Loucy (cell line): ENCODE results near the gene TMEM25.
"Not testable (repeated sequence)": the region's sequence is repeated elsewhere in the genome, so short reads cannot be mapped to it uniquely, and the experiment has no call there.

Experiments used
- H2AFZ ChIP-seq: fragments of 200-600 bp; sonication (generic); 2 replicates; pipeline ENCODE4 v1.6.0; 2016; ENCODE audit warnings: antibody characterized with exemption, mild to moderate bottlenecking, low read length, moderate library complexity
- H3F3A ChIP-seq: fragments of 200-600 bp; 2 replicates; pipeline ENCODE4 v1.6.0; 2016; ENCODE audit warnings: antibody characterized with exemption, low read depth, mild to moderate bottlenecking
- H3K27me3 ChIP-seq: fragments of 200-600 bp; sonication (generic); 2 replicates; pipeline ENCODE4 v1.6.1; 2014; ENCODE audit warnings: low read length, mild to moderate bottlenecking; ENCODE audit not compliant: insufficient read depth, poor library complexity, severe bottlenecking
- H3K36me3 ChIP-seq: fragments of 200-600 bp; sonication (generic); 2 replicates; pipeline ENCODE4 v1.6.1; 2016; ENCODE audit warnings: low read length; ENCODE audit not compliant: insufficient read depth
- H3K4me1 ChIP-seq: fragments of 200-600 bp; sonication (generic); 2 replicates; pipeline ENCODE4 v1.5.1; 2014; ENCODE audit warnings: low read length, mild to moderate bottlenecking; ENCODE audit not compliant: insufficient read depth, poor library complexity, severe bottlenecking
- H3K4me2 ChIP-seq: fragments of 200-600 bp; sonication (generic); 2 replicates; pipeline ENCODE4 v1.6.0; 2014; ENCODE audit warnings: antibody characterized with exemption, low read length, low read depth, mild to moderate bottlenecking; ENCODE audit not compliant: poor library complexity, severe bottlenecking
- H3K4me3 ChIP-seq: fragments of 200-600 bp; sonication (generic); 2 replicates; pipeline ENCODE4 v1.5.1; 2014; ENCODE audit warnings: low read length, mild to moderate bottlenecking, mixed read lengths; ENCODE audit not compliant: poor library complexity, severe bottlenecking
- H3K79me2 ChIP-seq: fragments of 200-600 bp; sonication (generic); 2 replicates; pipeline ENCODE4 v1.6.1; 2014; ENCODE audit warnings: low read length; ENCODE audit not compliant: insufficient read depth
- H3K9ac ChIP-seq: fragments of 200-600 bp; sonication (generic); 2 replicates; pipeline ENCODE4 v1.6.0; 2014; ENCODE audit warnings: mild to moderate bottlenecking, low read depth, low read length, moderate library complexity; ENCODE audit not compliant: poor library complexity, severe bottlenecking
- H3K9me2 ChIP-seq: fragments of 200-600 bp; sonication (generic); replicated peaks from 2 replicates; pipeline ENCODE4 v1.6.1; 2016; ENCODE audit warnings: low read depth, low read length, mixed read lengths
- H3K9me3 ChIP-seq: fragments of 200-600 bp; sonication (generic); 2 replicates; pipeline ENCODE4 v1.6.1; 2014; ENCODE audit warnings: mild to moderate bottlenecking, antibody characterized with exemption, low read length, low read depth; ENCODE audit not compliant: insufficient read depth
- H4K20me1 ChIP-seq: fragments of 200-600 bp; sonication (generic); 2 replicates; pipeline ENCODE4 v1.6.0; 2014; ENCODE audit warnings: antibody characterized with exemption, low read length, mild to moderate bottlenecking; ENCODE audit not compliant: insufficient read depth, poor library complexity, severe bottlenecking
- EZH2phosphoT487 ChIP-seq: fragments of 200-600 bp; IDR thresholded peaks from 2 replicates; pipeline ENCODE4 v1.6.1; 2018; ENCODE audit warnings: antibody characterized with exemption, mild to moderate bottlenecking, moderate library complexity, borderline replicate concordance
- TF ChIP-seq, protein P1 (sequence below): fragments of 200-600 bp; sonication (generic); conservative IDR thresholded peaks from 2 replicates; pipeline ENCODE4 v1.5.1; 2014; ENCODE audit warnings: mild to moderate bottlenecking, antibody characterized with exemption, low read length

Gene TMEM25

DNA sequence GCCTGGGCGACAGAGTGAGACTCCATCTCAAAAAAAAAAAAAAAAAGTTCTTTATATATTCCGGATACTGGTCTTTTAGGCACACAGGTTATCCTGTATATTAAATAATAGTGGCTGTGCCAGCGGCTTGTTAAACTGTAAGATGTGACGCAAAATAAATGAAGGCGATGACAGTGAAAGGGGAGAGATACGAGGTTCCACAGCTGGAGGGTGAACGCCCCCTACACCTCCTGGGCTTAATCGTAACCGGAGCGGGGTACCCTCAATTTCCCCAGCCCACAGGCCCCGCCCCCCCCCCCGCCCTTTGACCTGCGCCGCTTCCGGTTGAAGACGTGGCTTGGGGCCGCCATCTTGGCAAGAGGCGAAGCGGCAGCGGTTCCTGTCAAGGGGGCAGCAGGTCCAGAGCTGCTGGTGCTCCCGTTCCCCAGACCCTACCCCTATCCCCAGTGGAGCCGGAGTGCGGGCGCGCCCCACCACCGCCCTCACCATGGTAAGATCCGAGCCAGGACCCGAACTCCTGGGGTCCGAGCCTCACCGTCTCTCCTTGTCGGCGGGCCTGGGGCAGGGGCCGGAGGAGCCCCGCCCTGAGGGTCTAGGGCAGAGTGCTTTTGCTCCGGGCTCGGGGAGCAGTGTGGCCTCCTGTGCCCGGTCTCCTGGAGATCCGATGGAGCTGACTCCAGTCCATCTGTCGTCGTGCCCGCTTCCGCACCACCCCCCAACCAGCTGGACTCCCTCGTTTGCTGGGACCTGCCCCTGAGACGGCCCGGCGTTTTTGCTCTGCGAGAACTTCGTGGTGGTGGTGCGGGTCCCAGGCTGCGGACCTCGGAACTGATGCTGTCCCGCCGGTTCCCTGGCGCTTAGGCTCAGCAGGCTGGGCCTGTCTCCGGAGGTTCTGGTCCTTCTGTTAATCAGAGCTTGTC, 41.3 kb downstream of the TMEM25 start, which contains the start of gene ARCN1:
Gene ARCN1, plus strand, starts transcription at position 349 of the 920 bp plus-strand sequence. Its CDS starts 139 bp downstream, at position 488.
- H3K79me2 ChIP-seq = peaks cover 51% of the 10 kb centered on the region
- TF ChIP-seq, protein P1, sequence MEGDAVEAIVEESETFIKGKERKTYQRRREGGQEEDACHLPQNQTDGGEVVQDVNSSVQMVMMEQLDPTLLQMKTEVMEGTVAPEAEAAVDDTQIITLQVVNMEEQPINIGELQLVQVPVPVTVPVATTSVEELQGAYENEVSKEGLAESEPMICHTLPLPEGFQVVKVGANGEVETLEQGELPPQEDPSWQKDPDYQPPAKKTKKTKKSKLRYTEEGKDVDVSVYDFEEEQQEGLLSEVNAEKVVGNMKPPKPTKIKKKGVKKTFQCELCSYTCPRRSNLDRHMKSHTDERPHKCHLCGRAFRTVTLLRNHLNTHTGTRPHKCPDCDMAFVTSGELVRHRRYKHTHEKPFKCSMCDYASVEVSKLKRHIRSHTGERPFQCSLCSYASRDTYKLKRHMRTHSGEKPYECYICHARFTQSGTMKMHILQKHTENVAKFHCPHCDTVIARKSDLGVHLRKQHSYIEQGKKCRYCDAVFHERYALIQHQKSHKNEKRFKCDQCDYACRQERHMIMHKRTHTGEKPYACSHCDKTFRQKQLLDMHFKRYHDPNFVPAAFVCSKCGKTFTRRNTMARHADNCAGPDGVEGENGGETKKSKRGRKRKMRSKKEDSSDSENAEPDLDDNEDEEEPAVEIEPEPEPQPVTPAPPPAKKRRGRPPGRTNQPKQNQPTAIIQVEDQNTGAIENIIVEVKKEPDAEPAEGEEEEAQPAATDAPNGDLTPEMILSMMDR = no peak
- TF ChIP-seq EZH2phosphoT487 = no peak

DNA sequence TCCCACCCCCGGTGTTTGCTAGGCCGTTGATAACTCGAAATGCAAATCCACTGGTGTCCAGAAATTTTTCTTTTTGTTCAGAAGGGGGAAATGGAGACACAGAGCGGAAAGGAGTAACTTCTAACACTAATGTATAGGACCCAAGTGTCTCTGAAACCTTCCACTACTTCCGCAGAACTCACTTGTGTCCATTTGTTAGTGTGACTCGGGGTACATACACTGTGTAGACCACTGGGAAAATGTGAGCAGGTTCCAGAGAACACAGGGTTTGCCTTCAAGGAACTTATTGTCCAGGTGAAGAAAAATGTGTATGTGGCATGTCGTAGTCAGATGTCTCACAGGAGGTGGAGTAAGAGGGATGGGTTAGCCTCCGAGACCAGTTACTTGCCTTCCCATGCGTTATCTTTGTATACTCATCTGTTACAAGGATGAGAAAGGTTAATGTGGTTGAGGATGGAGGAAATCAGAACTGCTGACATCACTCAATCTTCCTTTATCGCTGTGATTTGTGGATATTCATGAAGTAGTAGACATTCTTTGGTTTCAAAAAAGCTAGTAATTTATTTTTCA, 42.1 kb downstream of the TMEM25 start:
- peak overlapping the region; percentile 85 for H3K4me2 ChIP-seq
- H3F3A ChIP-seq = no peaks in the 10 kb centered on the region
- no peaks in the 10 kb centered on the region for H3K9me2 ChIP-seq
- peaks cover 39% of the 10 kb centered on the region for H3K4me1 ChIP-seq
- H3K9me3 ChIP-seq = no peaks in the 10 kb centered on the region
- no peaks in the 10 kb centered on the region for H3K27me3 ChIP-seq
- peaks cover 52% of the 10 kb centered on the region for H4K20me1 ChIP-seq
- H3K36me3 ChIP-seq = no peaks in the 10 kb centered on the region
- TF ChIP-seq EZH2phosphoT487 = no peak
- TF ChIP-seq, protein P1 = no peak
- H3K79me2 ChIP-seq = peaks cover 59% of the 10 kb centered on the region
- H2AFZ ChIP-seq = peak overlapping the region; percentile 93; the same call in 1 of the 2 replicates
- H3K9ac ChIP-seq = peak overlapping the region; percentile 95
- H3K4me3 ChIP-seq = peak overlapping the region; percentile 84

More for the DNA sequence above, 41.3 kb downstream of the TMEM25 start, which contains the start of gene ARCN1:
- peaks cover 39% of the 10 kb centered on the region for H3K4me1 ChIP-seq
- peak within 1 kb of the TSS; percentile 85 for H3K4me2 ChIP-seq
- peak within 1 kb of the TSS; percentile 93 for H2AFZ ChIP-seq
- peaks cover 47% of the 10 kb centered on the region for H4K20me1 ChIP-seq
- peak within 1 kb of the TSS; percentile 95 for H3K9ac ChIP-seq
- no peaks in the 10 kb centered on the region for H3F3A ChIP-seq
- no peaks in the 10 kb centered on the region for H3K36me3 ChIP-seq
- H3K4me3 ChIP-seq = peak within 1 kb of the TSS; percentile 84
- no peaks in the 10 kb centered on the region for H3K27me3 ChIP-seq
- H3K9me3 ChIP-seq = no peaks in the 10 kb centered on the region
- no peaks in the 10 kb centered on the region for H3K9me2 ChIP-seq

DNA sequence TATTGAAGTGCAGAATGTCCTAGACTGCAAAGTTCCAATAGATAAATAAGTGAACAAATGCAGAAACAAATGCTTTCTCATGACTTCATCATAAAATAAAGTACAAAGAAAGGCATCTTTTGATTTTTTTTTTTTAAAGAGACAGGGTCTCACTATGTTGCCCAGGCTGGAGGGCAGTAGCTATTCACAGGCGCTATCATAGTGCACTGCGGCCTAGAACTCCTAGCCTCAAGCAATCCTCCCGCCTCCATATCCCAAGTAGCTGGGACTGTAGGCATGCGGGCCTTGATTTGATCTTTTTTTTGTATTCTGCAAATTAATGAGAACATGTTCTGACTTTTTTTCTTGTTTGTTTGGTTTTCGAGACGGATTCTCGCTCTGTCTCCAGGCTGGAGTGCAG, 43.6 kb downstream of the TMEM25 start:
- TF ChIP-seq, protein P1 = no peak
- TF ChIP-seq EZH2phosphoT487 = no peak
- H3K9me2 ChIP-seq = no peaks in the 10 kb centered on the region
- H3K79me2 ChIP-seq = peaks cover 71% of the 10 kb centered on the region
- peaks cover 39% of the 10 kb centered on the region for H3K4me1 ChIP-seq
- no peaks in the 10 kb centered on the region for H3K36me3 ChIP-seq
- no peaks in the 10 kb centered on the region for H3K27me3 ChIP-seq
- no peaks in the 10 kb centered on the region for H3K9me3 ChIP-seq
- no peak overlapping the region for H2AFZ ChIP-seq
- peak overlapping the region; percentile 84 for H3K4me3 ChIP-seq
- no peaks in the 10 kb centered on the region for H3F3A ChIP-seq
- peaks cover 62% of the 10 kb centered on the region for H4K20me1 ChIP-seq
- no peak overlapping the region for H3K9ac ChIP-seq
- peak overlapping the region; percentile 85 for H3K4me2 ChIP-seq

DNA sequence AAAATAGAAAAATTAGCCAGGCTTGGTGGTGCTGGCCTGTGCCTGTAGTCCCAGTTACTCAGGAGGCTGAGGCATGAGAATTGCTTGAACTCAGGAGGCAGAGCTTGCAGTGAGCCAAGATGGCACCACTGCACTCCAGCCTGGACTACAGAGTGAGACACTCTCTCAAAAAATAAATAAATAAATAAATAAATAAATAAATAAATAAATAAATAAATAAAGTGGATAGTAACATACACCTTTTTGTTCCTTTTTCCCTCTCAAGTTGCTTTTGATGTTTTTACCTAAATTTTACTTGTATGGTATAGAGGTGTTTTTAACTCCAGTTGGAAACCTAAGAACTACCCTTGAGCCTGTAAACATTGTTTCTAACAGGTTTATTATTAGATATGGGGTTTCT, 47.0 kb downstream of the TMEM25 start:
- Histone ChIP-seq H3K4me1 (peaks cover 33% of the 10 kb centered on the region), H3K4me2 (peak overlapping the region; percentile 85), H4K20me1 (peaks cover 69% of the 10 kb centered on the region), H3K79me2 (peaks cover 83% of the 10 kb centered on the region), H3K36me3 (peaks cover 14% of the 10 kb centered on the region; the same call in 1 of the 2 replicates)
- not testable (repeated sequence) for H3K27me3 ChIP-seq, H3K4me3 ChIP-seq, H3F3A ChIP-seq, H3K9me2 ChIP-seq, H2AFZ ChIP-seq, H3K9me3 ChIP-seq, H3K9ac ChIP-seq
